Natural killer cell (primary cell): ENCODE results near the gene CLSTN2. TPM values are rescaled to one million over a fixed set of nuclear protein-coding genes. Genes with fewer than 3 reads are reported as not detected.

Experiments used
- ATAC-seq, 3 donors: fragments of 150-1000 bp in 2 of 3; fragments of 200-7000 bp in 1 of 3; cut with Tn5 transposase; 1 replicate in 1 of 3; 2 replicates in 2 of 3; pipeline ENCODE4 v1.10.0; 2021; ENCODE audit warnings: mild to moderate bottlenecking in 2 of 3, moderate library complexity in 2 of 3
- DNase-seq, 2 donors: peaks; one replicate each; pipeline versions ENCODE4 v3.0.0 to v3.0.0-alpha.2; 2013 to 2021; ENCODE audit warnings: mixed read lengths in 1 of 2
- H3K27ac ChIP-seq: one replicate; pipeline ENCODE4 v1.5.1; 2013; ENCODE audit warnings: mild to moderate bottlenecking, low read length
- H3K27me3 ChIP-seq: one replicate; pipeline ENCODE4 v1.6.1; 2013; ENCODE audit warnings: low read length; ENCODE audit not compliant: control insufficient read depth, insufficient read depth
- H3K36me3 ChIP-seq: one replicate; pipeline ENCODE4 v1.6.1; 2013; ENCODE audit warnings: low read length; ENCODE audit not compliant: control insufficient read depth, insufficient read depth
- H3K4me1 ChIP-seq: one replicate; pipeline ENCODE4 v1.6.1; 2013; ENCODE audit warnings: low read length; ENCODE audit not compliant: control insufficient read depth, insufficient read depth
- H3K4me3 ChIP-seq: one replicate; pipeline ENCODE4 v1.5.1; 2013; ENCODE audit warnings: low read length
- H3K9me3 ChIP-seq: one replicate; pipeline ENCODE4 v1.6.1; 2013; ENCODE audit warnings: low read length; ENCODE audit not compliant: control insufficient read depth, insufficient read depth
- H3K27ac Mint-ChIP-seq, 2 donors: one replicate each; pipeline ENCODE4 v1.8.0; 2022; ENCODE audit warnings: mild to moderate bottlenecking in 2 of 2, mixed read lengths in 2 of 2, moderate library complexity in 1 of 2
- H3K27me3 Mint-ChIP-seq, 2 donors: one replicate each; pipeline ENCODE4 v1.8.0; 2022; ENCODE audit warnings: low read depth in 2 of 2, mixed read lengths in 2 of 2
- H3K36me3 Mint-ChIP-seq: one replicate; pipeline ENCODE4 v1.8.0; 2022; ENCODE audit warnings: mixed read lengths
- H3K4me1 Mint-ChIP-seq, 2 donors: one replicate each; pipeline ENCODE4 v1.8.0; 2022; ENCODE audit warnings: mixed read lengths in 2 of 2
- H3K4me3 Mint-ChIP-seq: one replicate; pipeline ENCODE4 v1.8.0; 2022; ENCODE audit warnings: mild to moderate bottlenecking, moderate library complexity, mixed read lengths
- H3K9me3 Mint-ChIP-seq, 2 donors: one replicate each; pipeline ENCODE4 v1.8.0; 2022; ENCODE audit warnings: mixed read lengths in 2 of 2
- CTCF ChIP-seq: fragments of 200-600 bp; IDR thresholded peaks from one replicate; pipeline ENCODE4 v1.8.0; 2022; ENCODE audit warnings: antibody characterized with exemption
- WGBS: methylation state at CpG from one replicate; pipeline ENCODE4 v1.1.7; 2013; ENCODE audit warnings: missing lambda C conversion rate; ENCODE audit not compliant: insufficient coverage; 5-methylcytosine and 5-hydroxymethylcytosine counted together
- intact Hi-C: fragments of 100-400 bp; cut with micrococcal nuclease; formaldehyde crosslinking; loops from one replicate; pipeline ENCODE4 v1.14.2; 2022
- total RNA-seq, 4 donors: library from RNA; stranded (reverse); fragments of 120-200 nt in 1 of 4; gene quantifications; one replicate each; pipeline versions ENCODE4 v1.2.3 to v1.2.4, GENCODE V29; 2013 to 2022

Gene CLSTN2
- total RNA-seq, 3 donors from 2014 or later (not counting 1 experiment from before 2014, with no cell fraction given) = 0.05 TPM; not detected in 2

- no peak for ATAC-seq
- WGBS = 100% methylated on average over 1 of the region's 1 CpG
- H3K36me3 Mint-ChIP-seq = no peaks in the 10 kb centered on the region
Measured at GRCh38 chr3:140187028-140187427, 252.0 kb downstream of the CLSTN2 start.

GRCh38 chr3:140187656-140188221 is 252.8 kb downstream of the CLSTN2 start:
- no peak for DNase-seq
- no peaks in the 10 kb centered on the region for H3K9me3 ChIP-seq
- no peaks in the 10 kb centered on the region for H3K27me3 ChIP-seq
- no peak overlapping the region for H3K27ac Mint-ChIP-seq
- no peak overlapping the region for H3K4me3 Mint-ChIP-seq
- no peaks in the 10 kb centered on the region for H3K36me3 Mint-ChIP-seq
- ATAC-seq = no peak
- peaks cover 0 to 13% of the 10 kb centered on the region in 2 donors for H3K27me3 Mint-ChIP-seq
- no peaks in the 10 kb centered on the region for H3K36me3 ChIP-seq
- intact Hi-C loops = no loop called here
- peaks cover 6 to 8% of the 10 kb centered on the region in 2 donors for H3K9me3 Mint-ChIP-seq
- 75% methylated on average over 2 of the region's 2 CpGs for WGBS
- no peak overlapping the region for H3K27ac ChIP-seq
- no peaks in the 10 kb centered on the region for H3K4me1 Mint-ChIP-seq
- H3K4me3 ChIP-seq = no peak overlapping the region
- no peaks in the 10 kb centered on the region for H3K4me1 ChIP-seq
- no peak for TF ChIP-seq CTCF

More at GRCh38 chr3:140187028-140187427, 252.0 kb downstream of the CLSTN2 start:
- H3K27ac Mint-ChIP-seq = no peak overlapping the region
- Histone ChIP-seq H3K4me3 (no peak overlapping the region), H3K27ac (no peak overlapping the region), H3K27me3 (no peaks in the 10 kb centered on the region), H3K4me1 (no peaks in the 10 kb centered on the region), H3K36me3 (no peaks in the 10 kb centered on the region), H3K9me3 (no peaks in the 10 kb centered on the region)
- no peak for TF ChIP-seq CTCF
- DNase-seq = no peak
- peaks cover 4 to 6% of the 10 kb centered on the region in 2 donors for H3K9me3 Mint-ChIP-seq
- no peaks in the 10 kb centered on the region for H3K4me1 Mint-ChIP-seq
- intact Hi-C loops = no loop called here
- H3K4me3 Mint-ChIP-seq = no peak overlapping the region
- H3K27me3 Mint-ChIP-seq = peaks cover 0 to 6% of the 10 kb centered on the region in 2 donors

GRCh38 chr3:140188285-140188684 is 253.3 kb downstream of the CLSTN2 start:
- DNase-seq (no peak), ATAC-seq (no peak)
- Mint-ChIP-seq H3K4me1 (no peaks in the 10 kb centered on the region), H3K27me3 (peaks cover 0 to 18% of the 10 kb centered on the region in 2 donors), H3K27ac (no peak overlapping the region), H3K36me3 (peaks cover 3% of the 10 kb centered on the region), H3K4me3 (no peak overlapping the region), H3K9me3 (peaks cover 6 to 10% of the 10 kb centered on the region in 2 donors)
- no peak for TF ChIP-seq CTCF
- no peak overlapping the region for H3K27ac ChIP-seq
- H3K27me3 ChIP-seq = no peaks in the 10 kb centered on the region
- H3K36me3 ChIP-seq = no peaks in the 10 kb centered on the region
- WGBS = 39% methylated on average over 1 of the region's 2 CpGs
- H3K4me3 ChIP-seq = no peak overlapping the region
- H3K4me1 ChIP-seq = no peaks in the 10 kb centered on the region
- intact Hi-C loops = no loop called here
- H3K9me3 ChIP-seq = no peaks in the 10 kb centered on the region

- no peaks in the 10 kb centered on the region for H3K4me1 ChIP-seq
Measured at GRCh38 chr3:140189267-140189666, 254.3 kb downstream of the CLSTN2 start.

More at GRCh38 chr3:140189267-140189666, 254.3 kb downstream of the CLSTN2 start:
- intact Hi-C loops = no loop called here
- no CpG with 5 or more reads among the region's 3 CpGs for WGBS
- TF ChIP-seq CTCF = no peak
- peaks cover 11% of the 10 kb centered on the region for H3K36me3 Mint-ChIP-seq
- no peaks in the 10 kb centered on the region for H3K36me3 ChIP-seq
- H3K4me3 Mint-ChIP-seq = no peak overlapping the region
- peaks cover 0 to 26% of the 10 kb centered on the region in 2 donors for H3K27me3 Mint-ChIP-seq
- DNase-seq (no peak), ATAC-seq (no peak)
- H3K4me3 ChIP-seq = no peak overlapping the region
- H3K4me1 Mint-ChIP-seq = no peaks in the 10 kb centered on the region
- no peaks in the 10 kb centered on the region for H3K27me3 ChIP-seq
- H3K27ac Mint-ChIP-seq = no peak overlapping the region
- H3K9me3 ChIP-seq = no peaks in the 10 kb centered on the region
- no peak overlapping the region for H3K27ac ChIP-seq
- peaks cover 9 to 13% of the 10 kb centered on the region in 2 donors for H3K9me3 Mint-ChIP-seq
